ENCODE measurements around the gene KLK3.

The KLK3 gene

DNA sequence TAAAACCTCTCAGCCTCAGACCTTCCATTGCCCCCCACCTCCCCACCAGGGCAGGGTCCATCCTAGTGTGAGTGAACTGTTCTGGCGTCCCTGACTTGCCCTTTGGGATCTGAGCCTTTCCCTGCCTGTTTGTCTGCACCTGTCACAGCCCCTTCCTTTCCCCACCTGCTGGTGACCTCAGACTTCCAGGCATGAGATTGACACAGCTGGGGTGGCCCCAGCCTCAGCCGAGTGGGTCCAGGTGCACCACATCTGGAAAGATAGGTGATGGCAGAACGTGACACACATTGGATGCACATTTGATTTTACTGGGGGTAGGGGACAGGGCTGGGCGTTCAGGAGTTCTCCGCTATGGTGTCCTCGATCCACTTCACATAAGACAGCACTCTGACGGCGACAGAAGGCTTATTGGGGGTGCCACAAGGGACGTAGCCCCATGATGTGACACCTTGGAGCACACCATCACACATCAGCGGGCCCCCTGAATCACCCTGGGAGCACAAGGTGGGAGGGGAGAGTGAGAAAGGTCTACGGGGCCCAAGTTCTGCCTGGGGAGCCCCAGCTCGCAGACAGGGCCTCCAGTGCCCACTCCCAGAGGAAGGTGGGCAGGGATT is 35.7 kb upstream of the KLK3 start:
- H3K4me2 ChIP-seq (ENCODE audit: low read depth, low read length): no peak overlapping the region

DNA sequence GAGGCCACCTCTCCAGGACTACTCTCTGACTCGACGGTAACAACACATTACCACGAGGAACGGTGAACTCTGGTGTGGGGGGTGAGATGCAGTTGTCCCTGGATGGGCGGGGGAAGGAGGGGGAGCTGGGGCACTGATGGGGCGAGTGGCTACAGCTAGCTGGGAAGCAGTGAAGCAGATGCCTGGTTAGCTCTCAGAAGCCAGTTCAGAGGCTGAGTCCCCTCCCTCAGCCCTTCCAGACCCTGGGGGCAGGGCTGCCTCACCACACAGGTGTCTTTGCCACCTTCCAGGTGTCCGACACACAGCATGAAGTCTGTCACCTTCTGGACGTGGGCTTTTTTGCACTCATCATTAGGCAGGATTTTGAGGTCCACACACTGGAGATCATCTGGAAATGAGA is 35.1 kb upstream of the KLK3 start:
- H3K9ac ChIP-seq (ENCODE audit: low read length): no peak overlapping the region
- H2AFZ ChIP-seq (ENCODE audit: low read length): no peak overlapping the region
- H3K79me2 ChIP-seq (ENCODE audit: low read length): no peaks in the 10 kb centered on the region
- H3K9me2 ChIP-seq (replicated peaks; ENCODE audit: insufficient read depth, low read length): no peaks in the 10 kb centered on the region
- H3K36me3 ChIP-seq (replicated peaks; ENCODE audit: insufficient read depth, low read length): no peaks in the 10 kb centered on the region
- TF ChIP-seq, protein P1, sequence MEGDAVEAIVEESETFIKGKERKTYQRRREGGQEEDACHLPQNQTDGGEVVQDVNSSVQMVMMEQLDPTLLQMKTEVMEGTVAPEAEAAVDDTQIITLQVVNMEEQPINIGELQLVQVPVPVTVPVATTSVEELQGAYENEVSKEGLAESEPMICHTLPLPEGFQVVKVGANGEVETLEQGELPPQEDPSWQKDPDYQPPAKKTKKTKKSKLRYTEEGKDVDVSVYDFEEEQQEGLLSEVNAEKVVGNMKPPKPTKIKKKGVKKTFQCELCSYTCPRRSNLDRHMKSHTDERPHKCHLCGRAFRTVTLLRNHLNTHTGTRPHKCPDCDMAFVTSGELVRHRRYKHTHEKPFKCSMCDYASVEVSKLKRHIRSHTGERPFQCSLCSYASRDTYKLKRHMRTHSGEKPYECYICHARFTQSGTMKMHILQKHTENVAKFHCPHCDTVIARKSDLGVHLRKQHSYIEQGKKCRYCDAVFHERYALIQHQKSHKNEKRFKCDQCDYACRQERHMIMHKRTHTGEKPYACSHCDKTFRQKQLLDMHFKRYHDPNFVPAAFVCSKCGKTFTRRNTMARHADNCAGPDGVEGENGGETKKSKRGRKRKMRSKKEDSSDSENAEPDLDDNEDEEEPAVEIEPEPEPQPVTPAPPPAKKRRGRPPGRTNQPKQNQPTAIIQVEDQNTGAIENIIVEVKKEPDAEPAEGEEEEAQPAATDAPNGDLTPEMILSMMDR (IDR thresholded peaks at IDR 0.05; ENCODE audit: low read length): no peak
- TF ChIP-seq EZH2phosphoT487 (IDR thresholded peaks at IDR 0.05; ENCODE audit: low read length): no peak
- TF ChIP-seq EZH2 (optimal IDR thresholded peaks at IDR 0.05; ENCODE audit: low read depth, low read length): no peak
- H3K27me3 ChIP-seq (replicated peaks; ENCODE audit: insufficient read depth, low read length): peaks cover 92% of the 10 kb centered on the region
- no peak overlapping the region for H3K4me3 ChIP-seq (ENCODE audit: low read length)
- no peak overlapping the region for H3K4me2 ChIP-seq (ENCODE audit: low read depth, low read length)
- no peak for DNase-seq
- H3K4me1 ChIP-seq (ENCODE audit: low read length): no peaks in the 10 kb centered on the region
- no peaks in the 10 kb centered on the region for H3F3A ChIP-seq (ENCODE audit: insufficient read depth, low read length)
- H3K27ac ChIP-seq (ENCODE audit: low read length): no peak overlapping the region
- H3K9me3 ChIP-seq (replicated peaks; ENCODE audit: insufficient read depth, low read length): no peaks in the 10 kb centered on the region
- no peaks in the 10 kb centered on the region for H4K20me1 ChIP-seq (ENCODE audit: insufficient read depth, low read length)

More for the DNA sequence above, 35.7 kb upstream of the KLK3 start:
- no peaks in the 10 kb centered on the region for H3K9me3 ChIP-seq (replicated peaks; ENCODE audit: insufficient read depth, low read length)
- TF ChIP-seq EZH2 (optimal IDR thresholded peaks at IDR 0.05; ENCODE audit: low read depth, low read length): no peak
- TF ChIP-seq EZH2phosphoT487 (IDR thresholded peaks at IDR 0.05; ENCODE audit: low read length): no peak
- TF ChIP-seq, protein P1 (IDR thresholded peaks at IDR 0.05; ENCODE audit: low read length): no peak
- no peak for DNase-seq
- H3K9me2 ChIP-seq (replicated peaks; ENCODE audit: insufficient read depth, low read length): no peaks in the 10 kb centered on the region
- no peaks in the 10 kb centered on the region for H3K79me2 ChIP-seq (ENCODE audit: low read length)
- H3K36me3 ChIP-seq (replicated peaks; ENCODE audit: insufficient read depth, low read length): no peaks in the 10 kb centered on the region
- no peaks in the 10 kb centered on the region for H3K4me1 ChIP-seq (ENCODE audit: low read length)
- no peak overlapping the region for H2AFZ ChIP-seq (ENCODE audit: low read length)
- H3F3A ChIP-seq (ENCODE audit: insufficient read depth, low read length): no peaks in the 10 kb centered on the region
- H3K27ac ChIP-seq (ENCODE audit: low read length): no peak overlapping the region
- no peaks in the 10 kb centered on the region for H4K20me1 ChIP-seq (ENCODE audit: insufficient read depth, low read length)
- no peak overlapping the region for H3K9ac ChIP-seq (ENCODE audit: low read length)
- H3K4me3 ChIP-seq (ENCODE audit: low read length): no peak overlapping the region
- peaks cover 90% of the 10 kb centered on the region for H3K27me3 ChIP-seq (replicated peaks; ENCODE audit: insufficient read depth, low read length)

DNA sequence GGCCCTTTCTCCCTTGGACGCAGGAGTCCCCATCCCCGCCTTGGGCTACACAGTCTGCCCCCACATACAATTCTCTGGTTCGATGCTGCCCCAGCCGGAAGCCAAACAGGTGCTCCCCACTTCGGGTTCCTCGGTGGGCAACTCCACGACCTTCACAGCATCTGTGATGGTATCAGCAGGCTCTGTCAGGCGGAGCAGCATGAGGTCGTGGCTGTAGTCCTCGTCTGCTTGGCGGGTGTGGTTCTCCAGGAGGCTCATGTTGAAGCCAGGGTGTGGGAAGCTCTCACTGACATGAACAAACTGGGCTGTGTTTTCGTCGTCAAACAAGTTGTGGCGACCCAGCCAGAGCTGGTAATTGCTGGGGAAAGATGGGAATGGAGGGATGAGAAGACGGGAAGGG is 34.6 kb upstream of the KLK3 start:
- Histone ChIP-seq H3K9me3 (replicated peaks; ENCODE audit: insufficient read depth, low read length) (no peaks in the 10 kb centered on the region), H3F3A (ENCODE audit: insufficient read depth, low read length) (no peaks in the 10 kb centered on the region), H2AFZ (ENCODE audit: low read length) (no peak overlapping the region), H3K4me1 (ENCODE audit: low read length) (no peaks in the 10 kb centered on the region), H3K27ac (ENCODE audit: low read length) (no peak overlapping the region), H3K79me2 (ENCODE audit: low read length) (no peaks in the 10 kb centered on the region), H3K9me2 (replicated peaks; ENCODE audit: insufficient read depth, low read length) (no peaks in the 10 kb centered on the region), H3K36me3 (replicated peaks; ENCODE audit: insufficient read depth, low read length) (no peaks in the 10 kb centered on the region), H4K20me1 (ENCODE audit: insufficient read depth, low read length) (no peaks in the 10 kb centered on the region), H3K4me2 (ENCODE audit: low read depth, low read length) (no peak overlapping the region), H3K27me3 (replicated peaks; ENCODE audit: insufficient read depth, low read length) (peaks cover 92% of the 10 kb centered on the region), H3K4me3 (ENCODE audit: low read length) (no peak overlapping the region), H3K9ac (ENCODE audit: low read length) (no peak overlapping the region)
- no peak for TF ChIP-seq EZH2 (optimal IDR thresholded peaks at IDR 0.05; ENCODE audit: low read depth, low read length)
- TF ChIP-seq EZH2phosphoT487 (IDR thresholded peaks at IDR 0.05; ENCODE audit: low read length): no peak
- TF ChIP-seq, protein P1 (IDR thresholded peaks at IDR 0.05; ENCODE audit: low read length): no peak
- no peak for DNase-seq
